ENCODE data around the gene PLA2G2D.

The PLA2G2D gene

DNA sequence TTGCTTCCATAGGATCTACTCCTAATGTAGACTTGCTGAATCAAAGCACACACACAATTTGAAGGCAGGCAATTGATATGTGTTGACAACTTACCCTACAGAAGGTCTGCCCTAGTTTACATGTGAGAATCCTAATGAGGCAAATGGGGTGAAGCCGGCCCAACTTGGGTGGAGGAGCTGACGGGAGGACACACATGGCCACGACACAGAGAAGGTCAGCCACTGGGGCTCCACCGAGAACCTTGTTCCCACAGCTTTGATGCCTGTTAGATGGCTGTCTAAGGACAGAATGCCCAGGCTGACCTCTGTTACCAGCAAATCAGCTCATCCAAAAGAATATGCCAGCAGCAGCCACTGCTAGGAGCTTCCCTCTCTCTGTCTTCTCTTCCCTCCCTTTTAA lies 1.5 kb upstream of the PLA2G2D start:
- TF ChIP-seq, protein P1, sequence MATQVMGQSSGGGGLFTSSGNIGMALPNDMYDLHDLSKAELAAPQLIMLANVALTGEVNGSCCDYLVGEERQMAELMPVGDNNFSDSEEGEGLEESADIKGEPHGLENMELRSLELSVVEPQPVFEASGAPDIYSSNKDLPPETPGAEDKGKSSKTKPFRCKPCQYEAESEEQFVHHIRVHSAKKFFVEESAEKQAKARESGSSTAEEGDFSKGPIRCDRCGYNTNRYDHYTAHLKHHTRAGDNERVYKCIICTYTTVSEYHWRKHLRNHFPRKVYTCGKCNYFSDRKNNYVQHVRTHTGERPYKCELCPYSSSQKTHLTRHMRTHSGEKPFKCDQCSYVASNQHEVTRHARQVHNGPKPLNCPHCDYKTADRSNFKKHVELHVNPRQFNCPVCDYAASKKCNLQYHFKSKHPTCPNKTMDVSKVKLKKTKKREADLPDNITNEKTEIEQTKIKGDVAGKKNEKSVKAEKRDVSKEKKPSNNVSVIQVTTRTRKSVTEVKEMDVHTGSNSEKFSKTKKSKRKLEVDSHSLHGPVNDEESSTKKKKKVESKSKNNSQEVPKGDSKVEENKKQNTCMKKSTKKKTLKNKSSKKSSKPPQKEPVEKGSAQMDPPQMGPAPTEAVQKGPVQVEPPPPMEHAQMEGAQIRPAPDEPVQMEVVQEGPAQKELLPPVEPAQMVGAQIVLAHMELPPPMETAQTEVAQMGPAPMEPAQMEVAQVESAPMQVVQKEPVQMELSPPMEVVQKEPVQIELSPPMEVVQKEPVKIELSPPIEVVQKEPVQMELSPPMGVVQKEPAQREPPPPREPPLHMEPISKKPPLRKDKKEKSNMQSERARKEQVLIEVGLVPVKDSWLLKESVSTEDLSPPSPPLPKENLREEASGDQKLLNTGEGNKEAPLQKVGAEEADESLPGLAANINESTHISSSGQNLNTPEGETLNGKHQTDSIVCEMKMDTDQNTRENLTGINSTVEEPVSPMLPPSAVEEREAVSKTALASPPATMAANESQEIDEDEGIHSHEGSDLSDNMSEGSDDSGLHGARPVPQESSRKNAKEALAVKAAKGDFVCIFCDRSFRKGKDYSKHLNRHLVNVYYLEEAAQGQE (IDR thresholded peaks at IDR 0.05; ENCODE audit: insufficient replicate concordance, low read depth) = no peak
- TF ChIP-seq, protein P2, sequence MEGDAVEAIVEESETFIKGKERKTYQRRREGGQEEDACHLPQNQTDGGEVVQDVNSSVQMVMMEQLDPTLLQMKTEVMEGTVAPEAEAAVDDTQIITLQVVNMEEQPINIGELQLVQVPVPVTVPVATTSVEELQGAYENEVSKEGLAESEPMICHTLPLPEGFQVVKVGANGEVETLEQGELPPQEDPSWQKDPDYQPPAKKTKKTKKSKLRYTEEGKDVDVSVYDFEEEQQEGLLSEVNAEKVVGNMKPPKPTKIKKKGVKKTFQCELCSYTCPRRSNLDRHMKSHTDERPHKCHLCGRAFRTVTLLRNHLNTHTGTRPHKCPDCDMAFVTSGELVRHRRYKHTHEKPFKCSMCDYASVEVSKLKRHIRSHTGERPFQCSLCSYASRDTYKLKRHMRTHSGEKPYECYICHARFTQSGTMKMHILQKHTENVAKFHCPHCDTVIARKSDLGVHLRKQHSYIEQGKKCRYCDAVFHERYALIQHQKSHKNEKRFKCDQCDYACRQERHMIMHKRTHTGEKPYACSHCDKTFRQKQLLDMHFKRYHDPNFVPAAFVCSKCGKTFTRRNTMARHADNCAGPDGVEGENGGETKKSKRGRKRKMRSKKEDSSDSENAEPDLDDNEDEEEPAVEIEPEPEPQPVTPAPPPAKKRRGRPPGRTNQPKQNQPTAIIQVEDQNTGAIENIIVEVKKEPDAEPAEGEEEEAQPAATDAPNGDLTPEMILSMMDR (IDR thresholded peaks at IDR 0.05; ENCODE audit: insufficient read depth, low read length) = no peak
- no peak for TF ChIP-seq SPI1 (IDR thresholded peaks at IDR 0.05; ENCODE audit: borderline replicate concordance, low read depth)
- no peak for TF ChIP-seq GABPA (IDR thresholded peaks at IDR 0.05; ENCODE audit: low read depth)
- no peak for TF ChIP-seq POLR2AphosphoS5 (IDR thresholded peaks at IDR 0.05; ENCODE audit: low read depth)

DNA sequence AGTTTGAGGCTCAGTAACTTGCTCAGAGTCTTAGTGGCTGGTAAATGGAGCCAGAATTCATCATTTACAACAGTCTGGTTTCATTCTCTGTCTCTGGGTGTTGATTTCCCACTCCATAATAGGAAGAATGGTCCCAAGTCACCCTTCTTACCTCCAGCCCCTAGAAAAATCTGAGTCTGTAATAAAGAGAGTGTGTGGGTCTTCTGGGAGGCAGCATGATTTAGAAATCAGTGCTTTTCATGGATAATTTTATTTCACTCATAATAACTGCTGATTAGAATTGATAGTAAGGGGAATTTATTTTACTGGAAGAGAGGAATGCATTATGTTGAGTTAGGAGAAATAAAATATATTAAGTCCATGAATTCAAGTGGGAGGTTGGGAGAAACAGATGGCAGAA lies 2.1 kb downstream of the PLA2G2D start:
- Histone ChIP-seq H3K27ac (replicated peaks) (no peak overlapping the region), H3K27me3 (ENCODE audit: insufficient read depth, poor library complexity, severe bottlenecking) (peaks cover 4% of the 10 kb centered on the region), H3K4me3 (replicated peaks; ENCODE audit: insufficient read depth, low read length) (no peak overlapping the region)
- TF ChIP-seq SPI1 (IDR thresholded peaks at IDR 0.05; ENCODE audit: borderline replicate concordance, low read depth) (no peak), GABPA (IDR thresholded peaks at IDR 0.05; ENCODE audit: low read depth) (no peak), POLR2AphosphoS5 (IDR thresholded peaks at IDR 0.05; ENCODE audit: low read depth) (no peak)
- TF ChIP-seq, protein P1 (IDR thresholded peaks at IDR 0.05; ENCODE audit: insufficient replicate concordance, low read depth) = no peak
- TF ChIP-seq, protein P2 (IDR thresholded peaks at IDR 0.05; ENCODE audit: insufficient read depth, low read length) = no peak
- no peak for DNase-seq (ENCODE audit: low read depth in 1 of 2, low spot score in 1 of 2)

More for the DNA sequence above, 1.5 kb upstream of the PLA2G2D start:
- Histone ChIP-seq H3K27ac (replicated peaks) (no peak overlapping the region), H3K27me3 (ENCODE audit: insufficient read depth, poor library complexity, severe bottlenecking) (peaks cover 4% of the 10 kb centered on the region), H3K4me3 (replicated peaks; ENCODE audit: insufficient read depth, low read length) (no peak overlapping the region)
- DNase-seq (ENCODE audit: low read depth in 1 of 2, low spot score in 1 of 2) = no peak

DNA sequence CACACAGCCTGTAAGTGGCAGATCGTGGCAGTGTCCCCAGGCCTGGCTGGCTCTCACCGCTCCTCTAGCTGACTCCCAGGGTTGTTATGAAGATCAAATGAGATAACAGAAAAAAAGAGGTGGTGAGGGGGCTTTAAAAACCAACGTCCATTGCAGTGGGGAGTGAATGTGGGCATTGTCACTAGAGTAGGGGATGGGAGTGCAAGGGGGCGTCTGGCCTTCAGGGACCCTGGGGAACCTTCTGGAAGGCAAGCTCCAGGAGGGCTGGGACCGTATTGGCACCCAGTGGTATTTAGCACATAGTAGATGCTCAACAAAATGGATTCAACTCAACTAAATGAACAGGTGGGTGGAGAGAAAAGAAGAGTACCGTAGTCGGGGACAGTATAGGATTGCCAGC lies 3.4 kb downstream of the PLA2G2D start:
- no peak for TF ChIP-seq GABPA (IDR thresholded peaks at IDR 0.05; ENCODE audit: low read depth)
- TF ChIP-seq, protein P2 (IDR thresholded peaks at IDR 0.05; ENCODE audit: insufficient read depth, low read length) = no peak
- TF ChIP-seq, protein P1 (IDR thresholded peaks at IDR 0.05; ENCODE audit: insufficient replicate concordance, low read depth) = no peak
- H3K4me3 ChIP-seq (replicated peaks; ENCODE audit: insufficient read depth, low read length) = no peak overlapping the region
- peaks cover 4% of the 10 kb centered on the region for H3K27me3 ChIP-seq (ENCODE audit: insufficient read depth, poor library complexity, severe bottlenecking)
- DNase-seq (ENCODE audit: low read depth in 1 of 2, low spot score in 1 of 2) = no peak
- no peak overlapping the region for H3K27ac ChIP-seq (replicated peaks)

All from HL-60 (cell line).